HG03175 (cell line): ENCODE measurements around the gene MTM1.

ENCODE experiments used
- ATAC-seq: cut with Tn5 transposase; IDR thresholded peaks from one replicate; pipeline ENCODE4 v1.9.1; 2021; ENCODE audit warnings: mild to moderate bottlenecking, moderate library complexity; ENCODE audit not compliant: unreplicated experiment

MTM1 gene

GRCh38 chrX:150701377-150701776 is 133.0 kb downstream of the MTM1 start:
- no peak for ATAC-seq

DNA sequence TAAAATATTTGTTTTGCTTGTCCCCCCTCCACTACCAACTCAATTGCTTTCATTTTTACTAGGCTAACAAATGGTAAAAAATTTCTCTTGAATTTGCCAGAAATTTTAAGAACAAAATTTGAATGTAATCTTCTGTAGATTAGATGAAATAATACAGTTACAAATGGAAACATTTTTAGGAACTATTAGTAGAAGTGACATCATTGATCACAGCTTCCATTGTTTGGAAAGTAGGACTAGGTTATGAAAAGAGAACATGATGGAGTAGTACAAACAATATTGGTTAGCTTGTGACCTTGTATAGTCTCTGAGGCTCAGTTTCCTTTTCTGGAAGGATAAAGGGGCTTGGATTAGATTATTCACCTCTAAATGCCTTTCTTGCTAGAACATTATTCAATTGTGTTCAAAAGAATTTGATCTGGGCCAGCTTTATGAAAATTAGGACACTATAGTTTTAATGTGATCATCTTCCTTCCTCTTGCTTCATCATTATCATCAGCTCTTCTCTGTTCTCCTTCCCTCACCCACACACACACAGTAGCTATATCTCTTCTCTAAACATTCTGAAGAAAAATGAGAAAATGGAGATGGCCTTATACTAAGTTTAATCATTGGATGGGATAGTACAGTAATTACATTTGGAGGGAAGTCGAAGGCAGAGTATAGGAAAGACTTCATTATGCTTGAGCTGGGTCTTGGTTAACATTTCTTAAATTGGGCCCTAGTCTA is 134.7 kb downstream of the MTM1 start:
- no peak for ATAC-seq

DNA sequence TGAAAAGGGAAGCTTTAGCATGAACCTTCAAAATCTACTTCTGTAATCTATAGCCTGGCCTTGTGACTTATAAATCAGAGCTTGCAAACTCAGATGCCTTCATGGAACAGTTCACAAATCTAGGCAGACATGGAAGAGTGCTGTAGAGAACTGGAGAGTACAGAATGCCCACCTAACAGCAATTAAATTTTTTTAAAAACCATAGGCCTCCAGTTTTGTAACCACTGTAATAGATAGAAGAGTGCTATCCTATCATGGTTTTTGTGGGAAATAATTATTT is 135.2 kb downstream of the MTM1 start:
- no peak for ATAC-seq

GRCh38 chrX:150704030-150704613 is 135.7 kb downstream of the MTM1 start:
- no peak for ATAC-seq

- no peak for ATAC-seq
Measured at GRCh38 chrX:150712619-150713018, 144.2 kb downstream of the MTM1 start.

DNA sequence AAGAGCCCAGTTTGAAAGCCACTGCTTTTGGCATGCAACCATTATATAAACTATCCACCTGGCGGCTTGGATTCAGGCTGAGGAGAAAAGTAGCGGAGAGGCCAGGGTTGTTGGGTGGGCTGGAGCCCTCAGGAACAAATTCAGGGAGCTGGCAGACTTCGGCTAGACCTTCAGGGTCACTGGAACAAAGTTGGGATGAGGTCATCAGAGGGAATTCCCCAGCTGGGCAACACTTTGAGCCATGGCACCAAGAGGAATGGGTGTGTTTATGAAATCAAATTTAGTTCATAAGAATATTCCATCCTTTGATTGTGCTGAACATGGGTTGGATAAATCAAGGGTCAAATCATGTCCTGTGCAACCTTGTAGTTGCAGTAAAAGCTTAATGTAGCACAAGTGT is 146.8 kb downstream of the MTM1 start:
- ATAC-seq, result no peak

DNA sequence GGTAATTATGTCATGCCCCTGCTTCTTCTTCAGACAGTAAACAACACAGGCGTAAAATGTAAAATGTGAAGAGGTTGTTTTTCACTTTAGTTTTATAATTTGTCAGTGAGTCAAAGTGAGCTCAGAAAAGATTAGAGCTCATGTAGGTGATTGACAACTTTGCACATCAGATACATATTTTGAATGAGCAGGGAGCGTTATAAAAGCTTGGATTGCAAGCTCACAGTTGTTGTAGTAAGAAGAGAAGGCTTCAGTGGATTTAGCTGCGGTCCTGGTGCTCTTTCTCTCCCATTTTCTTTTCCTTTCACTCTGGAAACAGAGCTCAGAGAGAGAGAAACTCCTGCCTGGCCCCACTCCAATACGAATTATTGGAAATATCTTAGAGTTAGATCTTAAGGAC is 151.2 kb downstream of the MTM1 start:
- no peak for ATAC-seq
